Measurements from ENCODE around the gene B3GNT7. TPM values are rescaled to one million over a fixed set of nuclear protein-coding genes. Genes with fewer than 3 reads are reported as not detected.
"Not testable (repeated sequence)": the region's sequence is repeated elsewhere in the genome, so short reads cannot be mapped to it uniquely, and the experiment has no call there.

B3GNT7 gene
- total RNA-seq, 1 experiment from 2014 or later: 8.9 TPM

GRCh38 chr2:231399046-231399852, 3.7 kb downstream of the B3GNT7 start:
- no TSS peak for BruUV-seq (replicated peaks)
- CTCF ChIA-PET: interaction anchor here (0.6 to 1.8 kb wide), 7 partner anchors 52 to 469 kb away, joined by 3 to 20 read pairs (median 5); no protein-coding TSS in a partner anchor
- no peak overlapping the region for H3K27ac Mint-ChIP-seq (ENCODE audit: unreplicated experiment)
- peaks cover 52% of the 10 kb centered on the region for H3K4me1 Mint-ChIP-seq (ENCODE audit: low read depth, unreplicated experiment)
- no peak overlapping the region for H3K4me3 Mint-ChIP-seq (ENCODE audit: low read depth, unreplicated experiment)
- H3K27me3 Mint-ChIP-seq (ENCODE audit: unreplicated experiment): peaks cover 22% of the 10 kb centered on the region
- intact Hi-C loops (cut with micrococcal nuclease; ENCODE audit: unreplicated experiment): no loop called here
- H3K9me3 Mint-ChIP-seq (ENCODE audit: low read depth, unreplicated experiment): no peaks in the 10 kb centered on the region
- TF ChIP-seq CTCF (IDR thresholded peaks at IDR 0.05; ENCODE audit: unreplicated experiment): no peak
- DNase-seq: no peak
- peaks cover 28% of the 10 kb centered on the region for H3K36me3 Mint-ChIP-seq (ENCODE audit: insufficient read depth, unreplicated experiment)

DNA sequence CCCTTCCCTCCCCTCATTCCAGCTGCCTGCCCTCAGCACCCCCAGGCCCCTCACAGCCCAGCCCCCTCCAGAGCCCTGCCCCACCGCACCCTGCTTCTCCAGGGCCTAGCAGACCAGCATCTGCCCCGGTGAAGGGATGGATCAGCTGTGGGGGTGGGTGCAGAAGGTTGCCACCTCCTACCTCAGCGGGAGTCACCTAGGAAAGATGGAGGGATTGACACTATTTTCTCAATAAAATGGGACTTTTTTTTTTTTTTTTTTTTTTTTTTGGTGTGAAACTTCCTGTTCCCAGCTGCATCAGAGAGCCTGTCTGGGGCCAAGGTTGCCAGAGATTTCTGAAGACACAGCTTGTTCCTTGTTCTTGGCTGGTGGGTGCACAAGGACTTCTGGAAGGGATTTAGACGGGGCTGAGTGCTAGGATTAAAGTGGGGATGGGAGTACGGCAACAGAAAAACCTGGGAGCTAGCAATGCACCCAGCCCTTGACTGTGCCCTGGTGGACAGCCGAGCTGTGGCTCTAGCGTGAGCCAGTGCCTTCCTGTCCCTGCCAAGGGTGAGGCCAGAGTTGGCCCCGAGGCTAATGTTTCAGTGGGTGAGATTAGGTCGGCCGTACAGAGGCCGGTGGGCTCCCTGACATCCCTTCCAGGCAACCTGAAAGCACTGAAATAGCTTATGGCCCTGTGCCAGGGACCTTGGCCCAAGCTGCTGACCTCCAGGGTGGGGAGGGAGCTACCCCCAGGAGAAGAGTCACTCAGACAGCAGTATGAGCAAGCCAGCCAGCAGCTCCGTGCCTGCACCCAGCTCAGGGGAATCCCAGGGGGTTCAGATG, 4.6 kb downstream of the B3GNT7 start:
- peaks cover 14% of the 10 kb centered on the region for H3K27me3 Mint-ChIP-seq (ENCODE audit: unreplicated experiment)
- H3K9me3 Mint-ChIP-seq (ENCODE audit: low read depth, unreplicated experiment): no peaks in the 10 kb centered on the region
- CTCF ChIA-PET: interaction anchor here (0.6 to 1.8 kb wide), 11 partner anchors 9 to 470 kb away, joined by 3 to 20 read pairs (median 3); no protein-coding TSS in a partner anchor
- intact Hi-C loops (cut with micrococcal nuclease; ENCODE audit: unreplicated experiment): no loop called here
- no peak overlapping the region for H3K4me3 Mint-ChIP-seq (ENCODE audit: low read depth, unreplicated experiment)
- H3K36me3 Mint-ChIP-seq (ENCODE audit: insufficient read depth, unreplicated experiment): peaks cover 22% of the 10 kb centered on the region
- H3K27ac Mint-ChIP-seq (ENCODE audit: unreplicated experiment): no peak overlapping the region
- peak; percentile 41 for DNase-seq
- H3K4me1 Mint-ChIP-seq (ENCODE audit: low read depth, unreplicated experiment): peaks cover 46% of the 10 kb centered on the region
- BruUV-seq (replicated peaks): TSS peak; percentile 29
- no peak for TF ChIP-seq CTCF (IDR thresholded peaks at IDR 0.05; ENCODE audit: unreplicated experiment)

GRCh38 chr2:231400681-231401080, 5.2 kb downstream of the B3GNT7 start:
- DNase-seq; intact Hi-C loops (cut with micrococcal nuclease; ENCODE audit: unreplicated experiment); H3K27ac Mint-ChIP-seq (ENCODE audit: unreplicated experiment); BruUV-seq (replicated peaks); H3K4me3 Mint-ChIP-seq (ENCODE audit: low read depth, unreplicated experiment); H3K9me3 Mint-ChIP-seq (ENCODE audit: low read depth, unreplicated experiment): not testable (repeated sequence)
- CTCF ChIA-PET: interaction anchor here (0.6 to 1.8 kb wide), 10 partner anchors 9 to 297 kb away, joined by 3 to 20 read pairs (median 3); no protein-coding TSS in a partner anchor
- Mint-ChIP-seq H3K4me1 (ENCODE audit: low read depth, unreplicated experiment) (peaks cover 51% of the 10 kb centered on the region), H3K36me3 (ENCODE audit: insufficient read depth, unreplicated experiment) (peaks cover 20% of the 10 kb centered on the region), H3K27me3 (ENCODE audit: unreplicated experiment) (peaks cover 11% of the 10 kb centered on the region)

DNA sequence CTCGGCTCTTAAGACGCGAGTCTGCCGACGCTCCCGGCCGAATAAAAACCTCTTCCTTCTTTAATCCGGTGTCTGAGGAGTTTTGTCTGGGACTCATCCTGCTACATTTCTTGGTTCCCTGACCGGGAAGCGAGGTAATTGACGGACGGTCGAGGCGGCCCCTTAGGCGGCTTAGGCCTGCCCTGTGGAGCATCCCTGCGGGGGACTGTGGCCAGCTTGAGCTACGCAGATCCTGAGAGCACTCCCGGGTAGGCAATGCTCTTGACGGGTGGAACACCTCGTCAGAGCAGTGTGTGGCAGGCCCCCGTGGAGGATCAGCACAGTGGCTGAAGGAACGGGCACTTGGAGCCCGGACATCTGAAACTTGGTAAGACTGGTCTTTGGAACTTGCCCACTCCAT, 5.6 kb downstream of the B3GNT7 start:
- DNase-seq; H3K27ac Mint-ChIP-seq (ENCODE audit: unreplicated experiment); H3K4me3 Mint-ChIP-seq (ENCODE audit: low read depth, unreplicated experiment); intact Hi-C loops (cut with micrococcal nuclease; ENCODE audit: unreplicated experiment); BruUV-seq (replicated peaks); H3K9me3 Mint-ChIP-seq (ENCODE audit: low read depth, unreplicated experiment): not testable (repeated sequence)
- peaks cover 11% of the 10 kb centered on the region for H3K27me3 Mint-ChIP-seq (ENCODE audit: unreplicated experiment)
- H3K4me1 Mint-ChIP-seq (ENCODE audit: low read depth, unreplicated experiment): peaks cover 55% of the 10 kb centered on the region
- peaks cover 18% of the 10 kb centered on the region for H3K36me3 Mint-ChIP-seq (ENCODE audit: insufficient read depth, unreplicated experiment)
- CTCF ChIA-PET: interaction anchor here (0.7 to 1.8 kb wide), 6 partner anchors 8 to 297 kb away, joined by 3 to 20 read pairs (median 4); no protein-coding TSS in a partner anchor

DNA sequence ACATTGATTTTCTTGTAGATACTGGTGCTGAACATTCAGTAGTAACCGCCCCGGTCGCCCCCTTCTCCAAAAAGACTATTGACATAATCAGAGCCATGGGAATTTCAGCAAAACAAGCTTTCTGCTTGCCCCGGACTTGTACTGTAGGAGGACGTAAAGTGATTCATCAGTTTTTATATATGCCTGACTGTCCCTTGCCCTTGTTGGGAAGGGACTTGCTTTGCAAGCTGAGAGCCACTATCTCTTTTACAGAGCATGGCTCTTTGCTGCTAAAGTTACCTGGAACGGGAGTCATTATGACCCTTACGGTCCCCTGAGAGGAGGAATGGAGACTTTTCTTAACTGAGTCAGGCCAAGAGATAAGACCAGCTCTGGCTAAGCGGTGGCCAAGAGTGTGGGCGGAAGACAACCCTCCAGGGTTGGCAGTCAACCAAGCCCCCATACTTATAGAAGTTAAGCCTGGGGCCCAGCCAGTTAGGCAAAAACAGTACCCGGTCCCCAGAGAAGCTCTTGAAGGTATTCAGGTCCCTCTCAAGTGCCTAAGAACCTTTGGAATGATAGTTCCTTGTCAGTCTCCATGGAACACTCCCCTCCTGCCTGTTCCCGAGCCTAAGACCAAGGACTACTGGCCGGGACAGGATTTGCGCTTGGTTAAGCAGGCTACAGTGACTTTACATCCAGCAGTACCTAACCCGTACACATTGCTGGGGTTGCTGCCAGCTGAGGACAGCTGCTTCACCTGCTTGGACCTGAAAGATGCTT, 8.1 kb downstream of the B3GNT7 start:
- H3K9me3 Mint-ChIP-seq (ENCODE audit: low read depth, unreplicated experiment); H3K36me3 Mint-ChIP-seq (ENCODE audit: insufficient read depth, unreplicated experiment); BruUV-seq (replicated peaks); H3K27ac Mint-ChIP-seq (ENCODE audit: unreplicated experiment); H3K4me3 Mint-ChIP-seq (ENCODE audit: low read depth, unreplicated experiment); DNase-seq: not testable (repeated sequence)
- intact Hi-C loops (cut with micrococcal nuclease; ENCODE audit: unreplicated experiment): loop anchor here (2.0 kb wide), 1 partner anchor 107 kb away; no protein-coding TSS in a partner anchor
- Mint-ChIP-seq H3K27me3 (ENCODE audit: unreplicated experiment) (peaks cover 11% of the 10 kb centered on the region), H3K4me1 (ENCODE audit: low read depth, unreplicated experiment) (peaks cover 44% of the 10 kb centered on the region)
- CTCF ChIA-PET: interaction anchor here (1.0 to 1.3 kb wide), 2 partner anchors 15 to 48 kb away, joined by 4 read pairs; no protein-coding TSS in a partner anchor

DNA sequence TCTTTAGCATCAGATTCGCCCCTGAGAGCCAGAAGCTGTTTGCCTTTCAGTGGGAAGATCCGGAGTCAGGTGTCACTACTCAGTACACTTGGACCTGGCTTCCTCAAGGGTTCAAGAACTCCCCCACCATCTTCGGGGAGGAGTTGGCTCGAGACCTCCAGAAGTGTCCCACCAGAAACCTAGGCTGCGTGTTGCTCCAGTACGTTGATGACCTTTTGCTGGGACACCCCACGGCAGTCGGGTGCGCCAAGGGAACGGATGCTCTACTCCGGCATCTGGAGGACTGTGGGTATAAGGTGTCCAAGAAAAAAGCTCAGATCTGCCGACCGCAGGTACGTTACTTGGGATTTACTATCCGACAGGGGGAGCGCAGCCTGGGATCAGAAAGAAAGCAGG, 8.7 kb downstream of the B3GNT7 start:
- H3K36me3 Mint-ChIP-seq (ENCODE audit: insufficient read depth, unreplicated experiment); CTCF ChIA-PET; H3K9me3 Mint-ChIP-seq (ENCODE audit: low read depth, unreplicated experiment); BruUV-seq (replicated peaks); DNase-seq; H3K27ac Mint-ChIP-seq (ENCODE audit: unreplicated experiment); H3K4me3 Mint-ChIP-seq (ENCODE audit: low read depth, unreplicated experiment): not testable (repeated sequence)
- peaks cover 44% of the 10 kb centered on the region for H3K4me1 Mint-ChIP-seq (ENCODE audit: low read depth, unreplicated experiment)
- H3K27me3 Mint-ChIP-seq (ENCODE audit: unreplicated experiment): peaks cover 11% of the 10 kb centered on the region
- intact Hi-C loops (cut with micrococcal nuclease; ENCODE audit: unreplicated experiment): loop anchor here (2.0 kb wide), 1 partner anchor 107 kb away; no protein-coding TSS in a partner anchor
